Endothelial cell of umbilical vein (primary cell): Measurements from ENCODE around the gene DNAJB5. TPM values are rescaled to one million over a fixed set of nuclear protein-coding genes. Genes with fewer than 3 reads are reported as not detected.

Experiments used
- BruUV-seq: library from RNA; stranded (reverse); fragments of 400-500 nt; replicated peaks from 2 replicates; lab custom pipeline; 2021; lab: Mats Ljungman, UMichigan
- CTCF ChIA-PET: fragments of 300-600, 350-600 bp; sonication (Branson Sonifier 250); formaldehyde crosslinking; loops from one replicate; lab custom pipeline; 2021; ENCODE audit warnings: antibody characterized with exemption, inconsistent platforms; lab: Charles Lee
- POLR2A ChIA-PET: fragments of 300-600, 350-600 bp; sonication (Branson Sonifier 250); formaldehyde crosslinking; loops from one replicate; lab custom pipeline; 2021; ENCODE audit warnings: antibody characterized with exemption, inconsistent platforms; lab: Charles Lee
- DNase-seq: peaks from one replicate; pipeline ENCODE4 v3.0.0-alpha.2; 2011; ENCODE audit warnings: low read depth, low spot score
- FAIRE-seq: peaks from 2 replicates; lab custom pipeline; 2011; peaks lifted over from hg19 to GRCh38; lab: Jason Lieb, UNC
- H2AFZ ChIP-seq: 2 replicates; pipeline ENCODE4 v1.6.0; 2012; ENCODE audit warnings: low read depth, low read length, control low read depth, inconsistent platforms
- H3K27ac ChIP-seq: 2 replicates; pipeline ENCODE4 v1.5.1; 2011; ENCODE audit warnings: low read depth, mild to moderate bottlenecking, control low read depth, low read length, moderate library complexity; ENCODE audit not compliant: insufficient read depth
- H3K27me3 ChIP-seq, 2 experiments: 2 replicates each; pipeline versions ENCODE4 v1.6.0 to v1.6.1; 2011; ENCODE audit warnings: low read length in 2 of 2, mixed read lengths in 1 of 2; ENCODE audit not compliant: control insufficient read depth in 2 of 2, insufficient read depth in 2 of 2
- H3K36me3 ChIP-seq, 2 experiments: 2 replicates in 1 of 2; 3 replicates in 1 of 2; pipeline ENCODE4 v1.5.1; 2011; ENCODE audit warnings: low read length in 2 of 2, mild to moderate bottlenecking in 1 of 2, moderate library complexity in 1 of 2; ENCODE audit not compliant: control insufficient read depth in 2 of 2, insufficient read depth in 2 of 2; ENCODE audit errors: extremely low read depth in 1 of 2
- H3K4me1 ChIP-seq: 3 replicates; pipeline ENCODE4 v1.5.1; 2011; ENCODE audit warnings: mild to moderate bottlenecking, low read length; ENCODE audit not compliant: control insufficient read depth, insufficient read depth; ENCODE audit errors: extremely low read depth
- H3K4me2 ChIP-seq: 2 replicates; pipeline ENCODE4 v1.6.1; 2011; ENCODE audit warnings: low read length, control low read depth, mixed read lengths; ENCODE audit not compliant: insufficient read depth
- H3K4me3 ChIP-seq, 3 experiments: fragments of 200-600 bp in 1 of 3; sonication (generic), shearing (Covaris generic) in 1 of 3; replicated peaks in 1 of 3; 2 replicates each; pipeline ENCODE4 v1.5.1; 2011 to 2016; ENCODE audit warnings: control low read depth in 3 of 3, low read length in 3 of 3, mild to moderate bottlenecking in 2 of 3, inconsistent platforms in 1 of 3, low read depth in 1 of 3, moderate library complexity in 1 of 3; ENCODE audit not compliant: insufficient read depth in 1 of 3
- H3K79me2 ChIP-seq: 2 replicates; pipeline ENCODE4 v1.6.0; 2012; ENCODE audit warnings: low read length, inconsistent platforms; ENCODE audit not compliant: control insufficient read depth, insufficient read depth
- H3K9ac ChIP-seq: replicated peaks from 2 replicates; pipeline ENCODE3; 2011; ENCODE audit warnings: low read length, control low read depth; ENCODE audit not compliant: insufficient read depth; ENCODE audit errors: extremely low read depth
- H3K9me1 ChIP-seq: replicated peaks from 3 replicates; pipeline ENCODE4 v1.6.0; 2011; ENCODE audit warnings: mild to moderate bottlenecking, low read length; ENCODE audit not compliant: control insufficient read depth, insufficient read depth; ENCODE audit errors: extremely low read depth
- H3K9me3 ChIP-seq: replicated peaks from 2 replicates; pipeline ENCODE4 v1.5.1; 2012; ENCODE audit warnings: low read length, inconsistent platforms; ENCODE audit not compliant: control insufficient read depth, insufficient read depth
- H4K20me1 ChIP-seq: replicated peaks from 2 replicates; pipeline ENCODE3; 2011; ENCODE audit warnings: mild to moderate bottlenecking, low read length; ENCODE audit not compliant: control insufficient read depth, insufficient read depth; ENCODE audit errors: extremely low read depth
- FOS ChIP-seq: IDR thresholded peaks from 2 replicates; pipeline ENCODE4 v1.6.1; 2011; ENCODE audit warnings: mild to moderate bottlenecking, low read length, moderate library complexity, borderline replicate concordance; ENCODE audit not compliant: insufficient read depth
- GATA2 ChIP-seq: IDR thresholded peaks from 2 replicates; pipeline ENCODE4 v1.7.0; 2011; ENCODE audit warnings: low read depth, mild to moderate bottlenecking, moderate library complexity, mixed read lengths, low read length; ENCODE audit not compliant: insufficient read length, insufficient read depth
- JUN ChIP-seq: IDR thresholded peaks from 2 replicates; pipeline ENCODE4 v1.6.1; 2011; ENCODE audit warnings: borderline replicate concordance, low read depth; ENCODE audit not compliant: insufficient read length, insufficient read depth
- MYC ChIP-seq: IDR thresholded peaks from one replicate; pipeline ENCODE4 v1.6.1; 2011; ENCODE audit warnings: mild to moderate bottlenecking, low read depth, low read length
- POLR2A ChIP-seq: IDR thresholded peaks from 2 replicates; pipeline ENCODE4 v1.6.1; 2012; ENCODE audit warnings: low read depth, mild to moderate bottlenecking, control low read depth, low read length
- POLR2AphosphoS5 ChIP-seq: IDR thresholded peaks from 2 replicates; pipeline ENCODE4 v1.6.1; 2012; ENCODE audit warnings: low read depth, mild to moderate bottlenecking, control low read depth, low read length, moderate library complexity; ENCODE audit not compliant: insufficient read depth
- dilution Hi-C: fragments of 300-500 bp; cut with MboI; formaldehyde crosslinking; loops from one replicate; pipeline ENCODE4 v1.15.0; 2019; ENCODE audit warnings: low sequenced_read_pairs; ENCODE audit not compliant: extremely low pct_ligation_motif_present
- intact Hi-C: fragments of 100-400 bp; cut with micrococcal nuclease; formaldehyde crosslinking; loops from one replicate; pipeline ENCODE4 v1.10.0; 2022
- polyA plus RNA-seq, 4 experiments: library from polyadenylated mRNA; depleted of rRNA in 3 of 4; stranded (reverse) in 3 of 4; unstranded in 1 of 4; fragments of >200 nt; gene quantifications; 2 replicates each; pipeline versions ENCODE4 v1.2.1 to v1.2.3, GENCODE V29; 2011 to 2012; ENCODE audit warnings: missing spikeins in 1 of 4
- total RNA-seq: library from RNA; stranded (reverse); gene quantifications from 2 replicates; pipeline ENCODE4 v1.2.3, GENCODE V29; 2021
- TF ChIP-seq, protein P1 (sequence below), 2 donors: IDR thresholded peaks; 1 replicate in 1 of 2; 2 replicates in 1 of 2; pipeline ENCODE4 v1.5.1; 2011; ENCODE audit warnings: low read length in 2 of 2, mild to moderate bottlenecking in 2 of 2, moderate library complexity in 2 of 2, control low read depth in 1 of 2, inconsistent platforms in 1 of 2, low read depth in 1 of 2; ENCODE audit not compliant: insufficient read depth in 1 of 2; ENCODE audit errors: extremely low read depth in 1 of 2
- TF ChIP-seq, protein P2 (sequence below): IDR thresholded peaks from 2 replicates; pipeline ENCODE4 v1.6.1; 2011; ENCODE audit not compliant: insufficient read depth, insufficient read length

Gene DNAJB5
- total and polyA plus RNA-seq, 2 donors (not counting 3 experiments of a cell fraction or from before 2014, with no cell fraction given) = 8.6 to 12.8 TPM

DNA sequence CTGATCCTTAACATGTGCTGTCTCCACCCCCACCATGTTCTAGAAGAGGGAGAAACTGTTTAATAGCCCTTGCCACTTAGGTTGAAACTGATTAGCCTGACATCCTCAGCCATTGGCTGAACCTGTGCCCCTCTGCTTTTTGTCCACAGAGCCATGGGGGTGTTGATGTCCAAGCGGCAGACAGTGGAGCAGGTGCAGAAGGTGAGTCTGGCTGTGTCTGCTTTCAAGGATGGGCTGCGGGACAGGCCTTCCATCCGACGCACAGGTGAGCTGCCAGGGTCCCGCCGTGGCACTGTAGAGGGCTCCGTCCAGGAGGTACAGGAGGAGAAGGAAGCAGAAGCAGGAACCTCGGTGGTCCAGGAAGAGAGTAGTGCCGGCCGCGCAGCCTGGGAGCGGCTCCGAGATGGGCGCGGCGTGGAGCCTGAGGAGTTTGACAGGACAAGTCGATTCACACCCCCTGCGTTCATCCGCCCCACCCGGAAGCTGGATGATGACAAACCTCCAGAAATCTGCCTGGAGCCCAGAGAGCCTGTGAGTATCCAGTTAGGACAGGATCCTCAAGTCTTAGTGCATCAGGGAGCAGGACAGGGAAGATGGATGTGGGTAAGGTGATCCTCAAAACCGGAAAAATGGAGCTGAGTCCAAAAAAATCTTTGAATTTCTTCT, 18.3 kb upstream of the DNAJB5 start:
- Histone ChIP-seq H3K9me1 (no peaks in the 10 kb centered on the region), H3K4me1 (no peaks in the 10 kb centered on the region), H3K27ac (no peak overlapping the region), H2AFZ (no peak overlapping the region), H3K4me3 (no peak overlapping the region), H3K4me2 (no peak overlapping the region), H4K20me1 (no peaks in the 10 kb centered on the region), H3K9ac (no peak overlapping the region), H3K79me2 (no peaks in the 10 kb centered on the region), H3K27me3 (peaks cover 13 to 36% of the 10 kb centered on the region in 2 experiments), H3K9me3 (no peaks in the 10 kb centered on the region), H3K36me3 (no peaks in the 10 kb centered on the region)
- intact Hi-C loops = no loop called here
- BruUV-seq = no TSS peak
- DNase-seq (no peak), FAIRE-seq (no peak)
- CTCF ChIA-PET = interaction anchor here (4.0 kb wide), 1 partner anchor 13 kb away, joined by 21 read pairs; no protein-coding TSS in a partner anchor
- dilution Hi-C loops = no loop called here
- POLR2A ChIA-PET = no interaction called here
- TF ChIP-seq, protein P1, sequence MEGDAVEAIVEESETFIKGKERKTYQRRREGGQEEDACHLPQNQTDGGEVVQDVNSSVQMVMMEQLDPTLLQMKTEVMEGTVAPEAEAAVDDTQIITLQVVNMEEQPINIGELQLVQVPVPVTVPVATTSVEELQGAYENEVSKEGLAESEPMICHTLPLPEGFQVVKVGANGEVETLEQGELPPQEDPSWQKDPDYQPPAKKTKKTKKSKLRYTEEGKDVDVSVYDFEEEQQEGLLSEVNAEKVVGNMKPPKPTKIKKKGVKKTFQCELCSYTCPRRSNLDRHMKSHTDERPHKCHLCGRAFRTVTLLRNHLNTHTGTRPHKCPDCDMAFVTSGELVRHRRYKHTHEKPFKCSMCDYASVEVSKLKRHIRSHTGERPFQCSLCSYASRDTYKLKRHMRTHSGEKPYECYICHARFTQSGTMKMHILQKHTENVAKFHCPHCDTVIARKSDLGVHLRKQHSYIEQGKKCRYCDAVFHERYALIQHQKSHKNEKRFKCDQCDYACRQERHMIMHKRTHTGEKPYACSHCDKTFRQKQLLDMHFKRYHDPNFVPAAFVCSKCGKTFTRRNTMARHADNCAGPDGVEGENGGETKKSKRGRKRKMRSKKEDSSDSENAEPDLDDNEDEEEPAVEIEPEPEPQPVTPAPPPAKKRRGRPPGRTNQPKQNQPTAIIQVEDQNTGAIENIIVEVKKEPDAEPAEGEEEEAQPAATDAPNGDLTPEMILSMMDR (IDR thresholded peaks at IDR 0.05; ENCODE audit: extremely low read depth in 1 of 2, insufficient read depth in 1 of 2, low read depth in 1 of 2, low read length in 2 of 2) = no peak
- TF ChIP-seq JUN = no peak
- TF ChIP-seq POLR2A = no peak
- TF ChIP-seq, protein P2, sequence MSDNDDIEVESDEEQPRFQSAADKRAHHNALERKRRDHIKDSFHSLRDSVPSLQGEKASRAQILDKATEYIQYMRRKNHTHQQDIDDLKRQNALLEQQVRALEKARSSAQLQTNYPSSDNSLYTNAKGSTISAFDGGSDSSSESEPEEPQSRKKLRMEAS = no peak
- no peak for TF ChIP-seq MYC
- TF ChIP-seq FOS = no peak
- no peak for TF ChIP-seq POLR2AphosphoS5
- no peak for TF ChIP-seq GATA2
